Measurements from ENCODE around the gene DNAH14. TPM values are rescaled to one million over a fixed set of nuclear protein-coding genes. Genes with fewer than 3 reads are reported as not detected.

DNAH14 gene
- total and polyA plus RNA-seq, 2 of the 4 experiments (the other 2 are of a cell fraction) = 2.7 to 3.6 TPM

DNA sequence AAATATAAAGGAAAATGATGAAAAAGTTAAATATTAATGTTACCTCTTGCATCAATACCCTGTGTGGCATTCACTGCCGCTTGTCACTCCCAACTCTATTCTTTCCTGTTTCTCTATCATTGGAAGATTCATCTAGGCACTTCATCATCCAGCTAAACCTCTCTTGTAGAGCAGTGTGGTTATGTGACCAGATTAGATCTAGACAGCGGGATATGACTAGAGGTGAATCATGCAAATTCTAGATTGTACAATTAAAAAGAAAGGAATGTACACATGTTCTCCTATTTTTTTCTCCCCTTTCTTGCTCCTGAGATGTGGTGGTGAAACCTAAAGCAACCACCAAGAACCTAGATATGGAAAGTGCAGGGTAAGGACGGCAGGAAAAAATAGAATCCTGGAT, 324.3 kb downstream of the DNAH14 start:
- Histone ChIP-seq H2AFZ (replicated peaks; ENCODE audit: low read length, poor library complexity) (no peak overlapping the region), H3K36me3 (ENCODE audit: control insufficient read depth, insufficient read depth, low read length) (no peaks in the 10 kb centered on the region), H3K79me1 (ENCODE audit: low read depth in 1 of 2, low read length in 2 of 2) (no peaks in the 10 kb centered on the region), H3K9me1 (ENCODE audit: insufficient read depth, low read length) (no peaks in the 10 kb centered on the region), H3K23ac (ENCODE audit: low read depth, low read length) (no peak overlapping the region), H2BK20ac (ENCODE audit: low read depth, low read length) (no peak overlapping the region), H4K8ac (ENCODE audit: low read depth in 2 of 2, low read length in 2 of 2) (no peak overlapping the region), H4K20me1 (ENCODE audit: insufficient read depth, low read length) (no peaks in the 10 kb centered on the region), H4K91ac (ENCODE audit: insufficient read depth, low read depth, low read length) (no peak overlapping the region), H2BK15ac (ENCODE audit: low read depth, low read length) (no peak overlapping the region), H3K9me3 (ENCODE audit: control insufficient read depth, insufficient read depth, low read length) (no peaks in the 10 kb centered on the region), H3K4me2 (ENCODE audit: low read depth, low read length) (no peak overlapping the region), H3K4me3 (ENCODE audit: insufficient read depth, low read depth, low read length) (no peak overlapping the region), H3K27ac (ENCODE audit: insufficient read depth, low read length) (no peak overlapping the region), H3K14ac (replicated peaks; ENCODE audit: low read depth, low read length) (no peak overlapping the region), H3K4ac (ENCODE audit: low read depth, low read length) (no peak overlapping the region), H4K5ac (ENCODE audit: low read depth, low read length) (no peak overlapping the region), H3K18ac (ENCODE audit: low read depth, low read length) (no peak overlapping the region), H2BK120ac (ENCODE audit: low read depth, low read length) (no peak overlapping the region), H3K9ac (ENCODE audit: low read depth, low read length) (no peak overlapping the region), H2AK9ac (replicated peaks; ENCODE audit: low read depth, low read length, poor library complexity) (no peak overlapping the region), H2BK5ac (ENCODE audit: low read depth, low read length, poor library complexity, severe bottlenecking) (no peak overlapping the region), H3K27me3 (ENCODE audit: control insufficient read depth, insufficient read depth, low read length) (no peaks in the 10 kb centered on the region), H3K4me1 (ENCODE audit: control insufficient read depth, insufficient read depth, low read length) (no peaks in the 10 kb centered on the region), H3K56ac (ENCODE audit: extremely low read depth, insufficient read depth, low read length) (no peak overlapping the region), H2AK5ac (ENCODE audit: low read depth, low read length) (no peak overlapping the region)
- BruUV-seq (replicated peaks) = no TSS peak
- in situ Hi-C loops (cut with MboI; ENCODE audit: low sequenced_read_pairs) = no loop called here
- ATAC-seq (ENCODE audit: low read depth) = no peak
- intact Hi-C loops (cut with micrococcal nuclease) = no loop called here
- WGBS, 2 experiments (ENCODE audit: extremely low coverage in 2 of 2, insufficient read length in 1 of 2) = no CpG with 5 or more reads among the region's 3 CpGs
- ChIA-PET POLR2A (ENCODE audit: unreplicated experiment) (no interaction called here), CTCF (no interaction called here)
- TF ChIP-seq CEBPB (IDR thresholded peaks at IDR 0.05; ENCODE audit: low read depth, low read length) = no peak
- no peak for TF ChIP-seq FOS (IDR thresholded peaks at IDR 0.05; ENCODE audit: low read depth, low read length)
- TF ChIP-seq, protein P1, sequence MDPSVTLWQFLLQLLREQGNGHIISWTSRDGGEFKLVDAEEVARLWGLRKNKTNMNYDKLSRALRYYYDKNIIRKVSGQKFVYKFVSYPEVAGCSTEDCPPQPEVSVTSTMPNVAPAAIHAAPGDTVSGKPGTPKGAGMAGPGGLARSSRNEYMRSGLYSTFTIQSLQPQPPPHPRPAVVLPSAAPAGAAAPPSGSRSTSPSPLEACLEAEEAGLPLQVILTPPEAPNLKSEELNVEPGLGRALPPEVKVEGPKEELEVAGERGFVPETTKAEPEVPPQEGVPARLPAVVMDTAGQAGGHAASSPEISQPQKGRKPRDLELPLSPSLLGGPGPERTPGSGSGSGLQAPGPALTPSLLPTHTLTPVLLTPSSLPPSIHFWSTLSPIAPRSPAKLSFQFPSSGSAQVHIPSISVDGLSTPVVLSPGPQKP (IDR thresholded peaks at IDR 0.05; ENCODE audit: borderline replicate concordance, low read depth, low read length) = no peak
- TF ChIP-seq, protein P2, sequence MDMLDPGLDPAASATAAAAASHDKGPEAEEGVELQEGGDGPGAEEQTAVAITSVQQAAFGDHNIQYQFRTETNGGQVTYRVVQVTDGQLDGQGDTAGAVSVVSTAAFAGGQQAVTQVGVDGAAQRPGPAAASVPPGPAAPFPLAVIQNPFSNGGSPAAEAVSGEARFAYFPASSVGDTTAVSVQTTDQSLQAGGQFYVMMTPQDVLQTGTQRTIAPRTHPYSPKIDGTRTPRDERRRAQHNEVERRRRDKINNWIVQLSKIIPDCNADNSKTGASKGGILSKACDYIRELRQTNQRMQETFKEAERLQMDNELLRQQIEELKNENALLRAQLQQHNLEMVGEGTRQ (IDR thresholded peaks at IDR 0.05; ENCODE audit: low read depth, low read length) = no peak
- no peak for TF ChIP-seq RCOR1 (IDR thresholded peaks at IDR 0.05; ENCODE audit: insufficient replicate concordance, low read length)
- no peak for TF ChIP-seq CHD1 (IDR thresholded peaks at IDR 0.05; ENCODE audit: low read depth, low read length)
- no peak for TF ChIP-seq MAZ (IDR thresholded peaks at IDR 0.05; ENCODE audit: borderline replicate concordance, low read depth, low read length)
- no peak for TF ChIP-seq NFE2L2 (IDR thresholded peaks at IDR 0.05; ENCODE audit: low read depth, low read length)
- TF ChIP-seq SMC3 (IDR thresholded peaks at IDR 0.05; ENCODE audit: low read depth, low read length) = no peak
- TF ChIP-seq, protein P3, sequence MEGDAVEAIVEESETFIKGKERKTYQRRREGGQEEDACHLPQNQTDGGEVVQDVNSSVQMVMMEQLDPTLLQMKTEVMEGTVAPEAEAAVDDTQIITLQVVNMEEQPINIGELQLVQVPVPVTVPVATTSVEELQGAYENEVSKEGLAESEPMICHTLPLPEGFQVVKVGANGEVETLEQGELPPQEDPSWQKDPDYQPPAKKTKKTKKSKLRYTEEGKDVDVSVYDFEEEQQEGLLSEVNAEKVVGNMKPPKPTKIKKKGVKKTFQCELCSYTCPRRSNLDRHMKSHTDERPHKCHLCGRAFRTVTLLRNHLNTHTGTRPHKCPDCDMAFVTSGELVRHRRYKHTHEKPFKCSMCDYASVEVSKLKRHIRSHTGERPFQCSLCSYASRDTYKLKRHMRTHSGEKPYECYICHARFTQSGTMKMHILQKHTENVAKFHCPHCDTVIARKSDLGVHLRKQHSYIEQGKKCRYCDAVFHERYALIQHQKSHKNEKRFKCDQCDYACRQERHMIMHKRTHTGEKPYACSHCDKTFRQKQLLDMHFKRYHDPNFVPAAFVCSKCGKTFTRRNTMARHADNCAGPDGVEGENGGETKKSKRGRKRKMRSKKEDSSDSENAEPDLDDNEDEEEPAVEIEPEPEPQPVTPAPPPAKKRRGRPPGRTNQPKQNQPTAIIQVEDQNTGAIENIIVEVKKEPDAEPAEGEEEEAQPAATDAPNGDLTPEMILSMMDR (conservative IDR thresholded peaks at IDR 0.05; ENCODE audit: low read depth, low read length) = no peak
- dilution Hi-C loops (cut with HindIII; ENCODE audit: low sequenced_read_pairs, unreplicated experiment) = no loop called here
- DNase-seq = peak; percentile 3

Data from IMR-90 (cell line).